ENCODE results near the gene KBTBD12.
"Not testable (repeated sequence)": the region's sequence is repeated elsewhere in the genome, so short reads cannot be mapped to it uniquely, and the experiment has no call there.

DNA sequence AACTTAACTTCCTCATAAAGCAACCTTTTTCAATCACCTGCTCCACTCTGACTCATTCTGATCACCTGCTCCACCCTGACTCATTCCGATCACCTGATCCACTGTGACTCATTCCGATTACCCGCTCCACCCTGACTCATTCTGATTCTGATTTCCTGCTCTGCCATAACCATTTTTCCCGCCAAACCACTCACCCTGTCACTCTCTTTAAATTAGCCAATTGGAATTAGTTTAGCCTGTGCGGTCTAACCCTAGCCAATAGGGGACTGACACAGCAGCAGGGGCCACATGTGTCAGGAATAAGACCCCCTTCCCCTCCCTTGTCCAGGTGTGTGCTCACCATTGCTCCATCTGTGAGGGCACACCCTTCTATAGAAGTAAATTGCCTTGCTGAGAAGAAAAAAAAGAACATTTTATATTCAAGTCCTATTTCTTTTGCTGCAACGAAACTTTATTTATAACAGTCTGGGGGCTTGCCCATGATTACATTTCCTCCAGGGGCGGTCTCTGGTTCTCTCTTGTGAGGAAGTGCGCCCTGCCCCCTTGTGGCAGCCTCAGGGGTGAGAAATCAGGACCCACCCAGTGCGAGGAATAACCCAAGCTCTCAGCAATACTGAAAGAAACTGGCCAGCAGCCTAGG is 24.3 kb upstream of the KBTBD12 start:
- TF ChIP-seq, protein P1, sequence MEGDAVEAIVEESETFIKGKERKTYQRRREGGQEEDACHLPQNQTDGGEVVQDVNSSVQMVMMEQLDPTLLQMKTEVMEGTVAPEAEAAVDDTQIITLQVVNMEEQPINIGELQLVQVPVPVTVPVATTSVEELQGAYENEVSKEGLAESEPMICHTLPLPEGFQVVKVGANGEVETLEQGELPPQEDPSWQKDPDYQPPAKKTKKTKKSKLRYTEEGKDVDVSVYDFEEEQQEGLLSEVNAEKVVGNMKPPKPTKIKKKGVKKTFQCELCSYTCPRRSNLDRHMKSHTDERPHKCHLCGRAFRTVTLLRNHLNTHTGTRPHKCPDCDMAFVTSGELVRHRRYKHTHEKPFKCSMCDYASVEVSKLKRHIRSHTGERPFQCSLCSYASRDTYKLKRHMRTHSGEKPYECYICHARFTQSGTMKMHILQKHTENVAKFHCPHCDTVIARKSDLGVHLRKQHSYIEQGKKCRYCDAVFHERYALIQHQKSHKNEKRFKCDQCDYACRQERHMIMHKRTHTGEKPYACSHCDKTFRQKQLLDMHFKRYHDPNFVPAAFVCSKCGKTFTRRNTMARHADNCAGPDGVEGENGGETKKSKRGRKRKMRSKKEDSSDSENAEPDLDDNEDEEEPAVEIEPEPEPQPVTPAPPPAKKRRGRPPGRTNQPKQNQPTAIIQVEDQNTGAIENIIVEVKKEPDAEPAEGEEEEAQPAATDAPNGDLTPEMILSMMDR (IDR thresholded peaks at IDR 0.05): peak; percentile 67
- TF ChIP-seq EZH2, EZH2phosphoT487 (IDR thresholded peaks at IDR 0.05): not testable (repeated sequence)
